Body of pancreas (tissue), 4 donors: Measurements from ENCODE around the gene HERC4. TPM values are rescaled to one million over a fixed set of nuclear protein-coding genes. Genes with fewer than 3 reads are reported as not detected.
"Not testable (repeated sequence)": the region's sequence is repeated elsewhere in the genome, so short reads cannot be mapped to it uniquely, and the experiment has no call there.

Source experiments
- ATAC-seq: fragments of 150-250 bp; one replicate; pipeline ENCODE4 v1.9.1; 2016
- DNase-seq, 4 donors: peaks; one replicate each; pipeline ENCODE4 v3.0.0-alpha.2; 2019
- H3K27ac ChIP-seq, 4 donors: fragments of 200-600 bp; sonication (generic); 1 replicate in 3 of 4; 2 replicates in 1 of 4; pipeline versions ENCODE4 v1.5.1 to v1.6.1; 2016 to 2019; ENCODE audit warnings: mild to moderate bottlenecking in 1 of 4, mixed read lengths in 1 of 4, moderate library complexity in 1 of 4
- H3K27me3 ChIP-seq, 2 donors: fragments of 200-600 bp; sonication (generic); one replicate each; pipeline ENCODE4 v1.6.0; 2016; ENCODE audit warnings: mild to moderate bottlenecking in 1 of 2
- H3K36me3 ChIP-seq, 2 donors: fragments of 200-600 bp; sonication (generic); replicated peaks in 1 of 2; 2 replicates each; pipeline ENCODE4 v1.5.1; 2016; ENCODE audit warnings: low read depth in 2 of 2; ENCODE audit not compliant: insufficient read depth in 1 of 2
- H3K4me1 ChIP-seq: fragments of 200-600 bp; sonication (generic); one replicate; pipeline ENCODE4 v1.6.0; 2016
- H3K4me3 ChIP-seq, 2 donors: fragments of 200-600 bp; sonication (generic); 1 replicate in 1 of 2; 2 replicates in 1 of 2; pipeline ENCODE4 v1.5.1; 2016 to 2019
- H3K9me3 ChIP-seq, 3 donors: fragments of 200-600 bp; sonication (generic); 1 replicate in 2 of 3; 2 replicates in 1 of 3; pipeline ENCODE4 v1.5.1; 2016
- CTCF ChIP-seq, 7 experiments: fragments of 450-650 bp in 4 of 7; fragments of 200-600 bp in 3 of 7; sonication (generic) in 3 of 7; IDR thresholded peaks; one replicate each; pipeline ENCODE4 v1.5.1; 2016 to 2019; ENCODE audit warnings: antibody characterized with exemption in 7 of 7
- POLR2A ChIP-seq, 3 donors: fragments of 450-650 bp; IDR thresholded peaks; one replicate each; pipeline ENCODE4 v1.6.1; 2016; ENCODE audit warnings: antibody characterized with exemption in 3 of 3, mild to moderate bottlenecking in 2 of 3
- WGBS, 2 donors: methylation state at CpG; one replicate each; pipeline ENCODE4 v1.1.5; 2017; 5-methylcytosine and 5-hydroxymethylcytosine counted together
- intact Hi-C: fragments of 100-400 bp; cut with DNase I; formaldehyde crosslinking; loops from one replicate; pipeline ENCODE4 v1.15.1; 2023
- total RNA-seq, 2 donors: library from RNA; depleted of rRNA; stranded (reverse); fragments of >200 nt; gene quantifications; one replicate each; pipeline ENCODE4 v1.1.0, GENCODE V29; 2016

HERC4 gene
- total RNA-seq, 2 donors from 2014 or later: 21.4 to 42.8 TPM

- Histone ChIP-seq H3K4me1 (peaks cover 30% of the 10 kb centered on the region), H3K27ac (peak overlapping the region; percentile 91 to 97 (median 93)), H3K4me3 (peak overlapping the region; percentile 40 to 89), H3K27me3 (no peaks in the 10 kb centered on the region), H3K36me3 (no peaks in the 10 kb centered on the region), H3K9me3 (no peaks in the 10 kb centered on the region)
- intact Hi-C loops: no loop called here
- DNase-seq (peak; percentile 83 to 91 (median 85)), ATAC-seq (peak; percentile 80)
- TF ChIP-seq CTCF (IDR thresholded peaks at IDR 0.05) (peak in 2 of 7 experiments; percentile 6 to 22), POLR2A (IDR thresholded peaks at IDR 0.05) (peak in 1 of 3 donors; percentile 4)
- 0 to 1% methylated on average over 21 to 59 of the region's 73 CpGs for WGBS, 2 donors
Observed at GRCh38 chr10:67884842-67885670, 190.0 kb downstream of the HERC4 start.

GRCh38 chr10:67884313-67884841, 190.7 kb downstream of the HERC4 start, which contains the start of gene SIRT1:
SIRT1 (plus strand) TSS chr10:67884656; CDS start chr10:67884722, 66 bp downstream.
- H3K9me3 ChIP-seq: no peaks in the 10 kb centered on the region
- 0 to 1% methylated on average over 13 to 62 of the region's 62 CpGs for WGBS, 2 donors
- H3K27ac ChIP-seq: peak within 1 kb of the TSS; percentile 91 to 97 (median 93)
- H3K4me1 ChIP-seq: peaks cover 23% of the 10 kb centered on the region
- ATAC-seq (peak; percentile 88), DNase-seq (peak; percentile 96 to 97 (median 97))
- no peaks in the 10 kb centered on the region for H3K36me3 ChIP-seq
- TF ChIP-seq CTCF (IDR thresholded peaks at IDR 0.05) (peak in 1 of 7 experiments; percentile 7), POLR2A (IDR thresholded peaks at IDR 0.05) (peak; percentile 93 to 96 (median 94))
- H3K4me3 ChIP-seq: peak within 1 kb of the TSS; percentile 40 to 89
- intact Hi-C loops: no loop called here
- no peaks in the 10 kb centered on the region for H3K27me3 ChIP-seq

- H3K36me3 ChIP-seq: no peaks in the 10 kb centered on the region
- H3K4me3 ChIP-seq: peak overlapping the region; percentile 8 to 33
- H3K27me3 ChIP-seq: no peaks in the 10 kb centered on the region
- no peaks in the 10 kb centered on the region for H3K9me3 ChIP-seq
- whole genome bisulfite sequencing, 2 donors: 12 to 15% methylated on average over 13 of the region's 13 CpGs
- peak; percentile 41 for ATAC-seq
- TF ChIP-seq POLR2A (IDR thresholded peaks at IDR 0.05) (no peak), CTCF (IDR thresholded peaks at IDR 0.05) (no peak)
- H3K4me1 ChIP-seq: peaks cover 21% of the 10 kb centered on the region
- peak in 3 of 4 donors; percentile 12 to 34 (median 13) for DNase-seq
- intact Hi-C loops: no loop called here
- peak overlapping the region; percentile 91 to 97 (median 93) for H3K27ac ChIP-seq
Observed at GRCh38 chr10:67883710-67884312, 191.3 kb downstream of the HERC4 start.

- DNase-seq (no peak), ATAC-seq (no peak)
- H3K4me3 ChIP-seq: no peak overlapping the region
- H3K27me3 ChIP-seq: no peaks in the 10 kb centered on the region
- no peaks in the 10 kb centered on the region for H3K4me1 ChIP-seq
- no peaks in the 10 kb centered on the region for H3K9me3 ChIP-seq
- 85 to 87% methylated on average over 7 of the region's 7 CpGs for WGBS, 2 donors
- no peak for TF ChIP-seq POLR2A (IDR thresholded peaks at IDR 0.05)
- no peak for TF ChIP-seq CTCF (IDR thresholded peaks at IDR 0.05)
- no peaks in the 10 kb centered on the region for H3K36me3 ChIP-seq
- intact Hi-C loops: no loop called here
- no peak overlapping the region for H3K27ac ChIP-seq
Observed at GRCh38 chr10:67878133-67878532, 196.9 kb downstream of the HERC4 start.

- ATAC-seq, H3K27me3 ChIP-seq, H3K4me1 ChIP-seq, H3K9me3 ChIP-seq, H3K27ac ChIP-seq, H3K36me3 ChIP-seq, DNase-seq, H3K4me3 ChIP-seq, intact Hi-C loops: not testable (repeated sequence)
- WGBS, 2 donors: 93% methylated on average over 11 of the region's 11 CpGs
Observed at GRCh38 chr10:67877421-67877820, 197.7 kb downstream of the HERC4 start.
